ENCODE measurements around the gene C16orf74. TPM values are rescaled to one million over a fixed set of nuclear protein-coding genes. Genes with fewer than 3 reads are reported as not detected.
A peak's percentile ranks its signal among the peaks of the same experiment; 100 is the strongest.

The C16orf74 gene
- total and polyA plus RNA-seq, 2 of the 8 experiments (the other 6 are each of a cell fraction or from before 2014, with no cell fraction given): 7.3 to 9.3 TPM

DNA sequence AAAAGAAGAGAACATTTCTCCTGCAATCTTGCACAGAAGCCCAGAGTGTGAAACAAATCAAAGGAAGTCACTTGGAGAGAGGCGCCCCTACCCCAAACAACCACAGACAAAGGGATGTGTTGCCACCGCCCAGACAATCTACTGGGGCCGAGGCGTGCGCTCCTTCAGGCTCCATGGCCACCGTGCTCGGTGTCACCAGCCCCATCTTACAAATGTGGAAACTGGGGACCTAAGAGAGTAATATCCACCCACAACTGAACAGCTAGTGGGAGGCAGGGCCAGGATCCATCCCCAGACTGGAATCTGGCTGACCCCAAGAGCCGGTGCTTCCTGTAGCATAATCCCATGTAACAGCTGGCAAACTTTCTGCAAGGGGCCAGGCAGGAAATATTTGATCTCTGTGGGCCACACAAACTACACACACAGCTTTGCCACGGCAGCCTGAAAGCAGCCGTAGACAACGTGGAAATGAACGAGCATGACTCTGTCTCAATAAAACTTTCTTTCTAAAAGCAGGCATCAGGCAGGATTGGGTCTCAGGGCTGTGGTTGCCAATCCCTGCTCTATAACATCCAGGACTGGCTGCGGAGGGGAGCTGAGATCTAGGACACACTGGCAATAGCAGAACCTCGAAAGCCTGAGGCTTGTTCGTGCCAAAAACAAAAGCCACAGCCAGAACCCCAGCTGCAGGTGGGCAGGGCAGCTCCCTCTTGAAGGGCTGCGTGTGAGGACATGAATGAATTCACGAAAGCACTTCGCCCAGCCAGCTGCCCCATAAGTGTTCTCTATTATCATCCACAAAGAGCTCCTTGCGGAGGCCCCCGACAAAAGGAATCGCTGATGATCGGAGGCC, 35.5 kb downstream of the C16orf74 start:
- Histone ChIP-seq H4K91ac (replicated peaks; ENCODE audit: insufficient read length, low read length) (peak overlapping the region; percentile 84), H3K36me3 (ENCODE audit: control insufficient read depth in 2 of 4, insufficient read depth in 4 of 4, low read length in 3 of 4) (no peaks in the 10 kb centered on the region), H3K4me2 (ENCODE audit: insufficient read depth in 1 of 2, low read depth in 2 of 2, low read length in 2 of 2) (peak overlapping the region; percentile 65 to 72), H3K56ac (replicated peaks; ENCODE audit: insufficient read length, low read depth, low read length) (no peak overlapping the region), H3K79me1 (ENCODE audit: low read depth, low read length) (no peaks in the 10 kb centered on the region), H2BK15ac (ENCODE audit: low read length) (peak overlapping the region; percentile 75; the same call in 1 of the 2 replicates), H3K23ac (ENCODE audit: insufficient read length) (no peak overlapping the region), H2BK5ac (ENCODE audit: low read depth, low read length) (peak overlapping the region; percentile 30; the same call in 1 of the 2 replicates), H2BK12ac (ENCODE audit: low read depth, low read length) (peak overlapping the region; percentile 98), H3K4me3 (ENCODE audit: extremely low read depth in 1 of 4, insufficient read depth in 2 of 4, low read depth in 3 of 4, low read length in 4 of 4) (peak overlapping the region; percentile 15 to 52 (median 20); a peak in 6 of 8 replicates), H3K18ac (ENCODE audit: extremely low read depth, low read length) (no peak overlapping the region; the same call in 1 of the 2 replicates), H3K27me3 (replicated peaks in 1 of 4; ENCODE audit: control insufficient read depth in 3 of 4, extremely low read depth in 1 of 4, insufficient read depth in 3 of 4, low read length in 3 of 4) (peaks cover 0 to 7% (median 2%) of the 10 kb centered on the region in 4 experiments; a peak in 3 of 7 replicates), H2AK5ac (ENCODE audit: low read depth, low read length) (no peak overlapping the region), H2BK120ac (replicated peaks; ENCODE audit: low read depth, low read length) (peak overlapping the region; percentile 50), H3K4ac (replicated peaks; ENCODE audit: insufficient read length, low read depth, low read length) (no peak overlapping the region), H3K79me2 (ENCODE audit: control insufficient read depth in 1 of 2, insufficient read depth in 2 of 2, low read length in 2 of 2) (no peaks in the 10 kb centered on the region), H3K4me1 (replicated peaks in 1 of 4; ENCODE audit: control insufficient read depth in 3 of 4, insufficient read depth in 4 of 4, low read length in 3 of 4) (peaks cover 0 to 10% (median 7%) of the 10 kb centered on the region in 4 experiments; a peak in 6 of 7 replicates), H4K5ac (ENCODE audit: insufficient read length, low read depth, low read length) (no peak overlapping the region), H2AFZ (ENCODE audit: low read length) (no peak overlapping the region), H2BK20ac (ENCODE audit: low read length) (peak overlapping the region; percentile 95; the same call in 1 of the 2 replicates), H3K9ac (replicated peaks in 1 of 4; ENCODE audit: extremely low read depth in 1 of 4, low read depth in 3 of 4, low read length in 3 of 4) (no peak overlapping the region), H4K8ac (ENCODE audit: extremely low read depth, insufficient read depth, low read length) (no peak overlapping the region; the same call in 1 of the 2 replicates), H3K23me2 (ENCODE audit: low read depth, low read length) (peaks cover 8% of the 10 kb centered on the region; the same call in 1 of the 2 replicates), H4K20me1 (replicated peaks in 1 of 2; ENCODE audit: control insufficient read depth in 1 of 2, insufficient read depth in 2 of 2, low read length in 2 of 2) (peaks cover 0 to 3% of the 10 kb centered on the region in 2 experiments), H3K9me3 (ENCODE audit: insufficient read depth in 2 of 2, low read depth in 1 of 2, low read length in 1 of 2) (peaks cover 5 to 6% of the 10 kb centered on the region in 2 experiments; a peak in 3 of 4 replicates), H3K27ac (ENCODE audit: low read depth, low read length) (no peak overlapping the region), H3K14ac (ENCODE audit: insufficient read length) (no peak overlapping the region)
- FAIRE-seq (no peak), DNase-seq (ENCODE audit: low read depth in 1 of 2, low spot score in 2 of 2) (no peak)
- 47% methylated on average over 21 of the region's 22 CpGs; no CpG with 5 or more reads in 1 of the 2 experiments for WGBS, 2 experiments (ENCODE audit: extremely low coverage in 1 of 2, insufficient coverage in 1 of 2, insufficient read length in 1 of 2, insufficient replicate concordance in 2 of 2, low coverage in 1 of 2, low lambda C conversion rate in 2 of 2, missing lambda C conversion rate in 1 of 2)
- ChIA-PET POLR2A (ENCODE audit: partially characterized antibody) (interaction anchor here (0.6 to 3.1 kb wide), 10 partner anchors 9 to 183 kb away, joined by 3 to 14 read pairs (median 4); partner anchors contain the start of gene GINS2), CTCF (ENCODE audit: partially characterized antibody) (interaction anchor here (0.6 to 20.7 kb wide), 10 partner anchors 9 to 426 kb away, joined by 3 to 620 read pairs (median 4); partner anchors contain the start of gene GINS2)
- TF ChIP-seq TCF12 (IDR thresholded peaks at IDR 0.05; ENCODE audit: low read depth, low read length) (no peak), SIRT6 (IDR thresholded peaks at IDR 0.05; ENCODE audit: low read length) (no peak), SIN3A (conservative IDR thresholded peaks at IDR 0.05 in 1 of 2, IDR thresholded peaks at IDR 0.05 in 1 of 2; ENCODE audit: low read depth in 1 of 2, low read length in 2 of 2) (no peak), EP300 (IDR thresholded peaks at IDR 0.05; ENCODE audit: borderline replicate concordance in 1 of 2, low read depth in 2 of 2, low read length in 2 of 2) (no peak), POLR2A (IDR thresholded peaks at IDR 0.05; ENCODE audit: control extremely low read depth in 1 of 2, low read depth in 2 of 2, low read length in 2 of 2) (no peak), NANOG (IDR thresholded peaks at IDR 0.05; ENCODE audit: insufficient read depth, low read depth, low read length, poor library complexity, severe bottlenecking) (no peak), BRCA1 (IDR thresholded peaks at IDR 0.05; ENCODE audit: low read depth, low read length) (no peak), KDM4A (IDR thresholded peaks at IDR 0.05; ENCODE audit: low read depth, low read length, severe bottlenecking) (no peak)
